Osteoblast (primary cell): Measurements from ENCODE around the gene ZDHHC14. TPM values are rescaled to one million over a fixed set of nuclear protein-coding genes. Genes with fewer than 3 reads are reported as not detected.

Experiments used
- DNase-seq: peaks from one replicate; pipeline ENCODE4 v3.0.0; 2011; ENCODE audit warnings: low spot score, mixed read lengths; ENCODE audit not compliant: insufficient read length; ENCODE audit errors: missing footprints
- H2AFZ ChIP-seq: 2 replicates; pipeline ENCODE4 v1.6.0; 2011; ENCODE audit warnings: mild to moderate bottlenecking, low read length
- H3K27ac ChIP-seq: 2 replicates; pipeline ENCODE4 v1.5.1; 2011; ENCODE audit warnings: mild to moderate bottlenecking, low read depth, low read length, moderate library complexity
- H3K27me3 ChIP-seq: 2 replicates; pipeline ENCODE4 v1.6.0; 2012; ENCODE audit warnings: mild to moderate bottlenecking, control low read depth, inconsistent platforms, low read length, moderate library complexity; ENCODE audit not compliant: insufficient read depth
- H3K36me3 ChIP-seq: 2 replicates; pipeline ENCODE4 v1.5.1; 2011; ENCODE audit warnings: mild to moderate bottlenecking, low read length, control low read depth, moderate library complexity; ENCODE audit not compliant: insufficient read depth
- H3K4me1 ChIP-seq: 2 replicates; pipeline ENCODE4 v1.5.1; 2011; ENCODE audit warnings: mild to moderate bottlenecking, low read length, control low read depth, moderate library complexity; ENCODE audit not compliant: insufficient read depth
- H3K4me2 ChIP-seq: 2 replicates; pipeline ENCODE4 v1.6.0; 2011; ENCODE audit warnings: mild to moderate bottlenecking, low read length; ENCODE audit not compliant: insufficient read depth
- H3K4me3 ChIP-seq: fragments of 200-600 bp; sonication (generic); 3 replicates; pipeline ENCODE4 v1.5.1; 2012; ENCODE audit warnings: mild to moderate bottlenecking, low read length, inconsistent platforms; ENCODE audit not compliant: insufficient read depth
- H3K79me2 ChIP-seq: 2 replicates; pipeline ENCODE4 v1.6.0; 2012; ENCODE audit warnings: mild to moderate bottlenecking, low read length, control low read depth, inconsistent platforms; ENCODE audit not compliant: insufficient read depth
- H3K9me3 ChIP-seq: 2 replicates; pipeline ENCODE4 v1.5.1; 2011; ENCODE audit warnings: low read depth, low read length, control low read depth
- H4K20me1 ChIP-seq: 2 replicates; pipeline ENCODE4 v1.6.0; 2012; ENCODE audit warnings: mild to moderate bottlenecking, low read length, control low read depth; ENCODE audit not compliant: insufficient read depth
- total RNA-seq: library from RNA; depleted of rRNA; stranded (reverse); fragments of >200 nt; gene quantifications from 2 replicates; pipeline ENCODE4 v1.2.3, GENCODE V29; 2012
- TF ChIP-seq, protein P1 (sequence below): IDR thresholded peaks from 2 replicates; pipeline ENCODE4 v1.5.1; 2011; ENCODE audit warnings: mild to moderate bottlenecking, low read depth, low read length, moderate library complexity; ENCODE audit errors: extremely low read depth

ZDHHC14 gene
- total RNA-seq, 1 donor, result 1.4 TPM

DNA sequence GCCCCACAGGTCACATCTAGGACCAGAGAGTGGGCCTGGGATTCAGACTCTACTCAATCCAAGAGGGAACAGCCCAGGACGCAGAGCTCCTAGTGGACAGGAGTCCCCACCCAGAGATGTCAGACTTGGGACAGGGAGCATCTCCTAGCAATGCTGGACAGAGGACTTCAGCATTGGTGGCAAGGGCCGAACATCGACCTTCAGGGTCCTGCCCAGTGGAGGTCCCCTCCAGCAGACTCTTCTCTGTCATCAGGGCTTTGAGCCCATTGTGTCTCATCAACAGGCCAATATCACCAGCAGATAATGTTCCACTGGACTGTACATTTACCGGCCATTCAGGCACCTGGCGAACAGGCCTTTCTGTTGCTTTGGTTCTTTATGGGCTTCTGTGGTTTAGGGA, 282.3 kb downstream of the ZDHHC14 start:
- H3K4me3 ChIP-seq, result no peak overlapping the region
- no peak overlapping the region for H3K27ac ChIP-seq
- H3K36me3 ChIP-seq, result no peaks in the 10 kb centered on the region
- H4K20me1 ChIP-seq, result no peaks in the 10 kb centered on the region
- H3K27me3 ChIP-seq, result no peaks in the 10 kb centered on the region
- H3K4me1 ChIP-seq, result peaks cover 12% of the 10 kb centered on the region
- H3K79me2 ChIP-seq, result no peaks in the 10 kb centered on the region
- H2AFZ ChIP-seq, result no peak overlapping the region
- TF ChIP-seq, protein P1, sequence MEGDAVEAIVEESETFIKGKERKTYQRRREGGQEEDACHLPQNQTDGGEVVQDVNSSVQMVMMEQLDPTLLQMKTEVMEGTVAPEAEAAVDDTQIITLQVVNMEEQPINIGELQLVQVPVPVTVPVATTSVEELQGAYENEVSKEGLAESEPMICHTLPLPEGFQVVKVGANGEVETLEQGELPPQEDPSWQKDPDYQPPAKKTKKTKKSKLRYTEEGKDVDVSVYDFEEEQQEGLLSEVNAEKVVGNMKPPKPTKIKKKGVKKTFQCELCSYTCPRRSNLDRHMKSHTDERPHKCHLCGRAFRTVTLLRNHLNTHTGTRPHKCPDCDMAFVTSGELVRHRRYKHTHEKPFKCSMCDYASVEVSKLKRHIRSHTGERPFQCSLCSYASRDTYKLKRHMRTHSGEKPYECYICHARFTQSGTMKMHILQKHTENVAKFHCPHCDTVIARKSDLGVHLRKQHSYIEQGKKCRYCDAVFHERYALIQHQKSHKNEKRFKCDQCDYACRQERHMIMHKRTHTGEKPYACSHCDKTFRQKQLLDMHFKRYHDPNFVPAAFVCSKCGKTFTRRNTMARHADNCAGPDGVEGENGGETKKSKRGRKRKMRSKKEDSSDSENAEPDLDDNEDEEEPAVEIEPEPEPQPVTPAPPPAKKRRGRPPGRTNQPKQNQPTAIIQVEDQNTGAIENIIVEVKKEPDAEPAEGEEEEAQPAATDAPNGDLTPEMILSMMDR, result no peak
- H3K9me3 ChIP-seq, result no peaks in the 10 kb centered on the region
- DNase-seq, result no peak
- H3K4me2 ChIP-seq, result no peak overlapping the region

DNA sequence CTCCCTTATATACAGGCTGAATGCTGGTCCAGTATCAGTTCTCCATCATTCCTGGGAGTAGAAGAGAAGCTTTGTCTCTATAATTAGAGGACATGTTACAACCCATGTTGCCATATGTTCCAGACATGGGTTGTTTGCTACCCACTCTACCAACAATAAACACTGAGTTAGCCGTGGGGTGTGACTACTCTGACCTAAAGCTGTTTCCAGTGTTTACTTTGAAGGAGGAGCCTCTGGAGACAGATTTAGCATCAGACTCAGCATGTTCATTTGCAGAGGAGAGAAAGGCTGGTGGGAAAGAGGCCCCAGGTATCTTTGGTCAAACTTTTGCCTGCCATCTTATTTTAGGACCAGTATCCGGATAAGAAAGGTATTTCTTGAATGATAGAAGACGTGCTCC, 284.2 kb downstream of the ZDHHC14 start:
- TF ChIP-seq, protein P1, result no peak
- no peaks in the 10 kb centered on the region for H3K36me3 ChIP-seq
- no peak overlapping the region for H3K27ac ChIP-seq
- no peaks in the 10 kb centered on the region for H4K20me1 ChIP-seq
- H3K4me3 ChIP-seq, result no peak overlapping the region
- H3K79me2 ChIP-seq, result no peaks in the 10 kb centered on the region
- H3K4me1 ChIP-seq, result peaks cover 21% of the 10 kb centered on the region
- no peaks in the 10 kb centered on the region for H3K27me3 ChIP-seq
- no peak overlapping the region for H3K4me2 ChIP-seq
- no peaks in the 10 kb centered on the region for H3K9me3 ChIP-seq
- no peak for DNase-seq
- no peak overlapping the region for H2AFZ ChIP-seq

DNA sequence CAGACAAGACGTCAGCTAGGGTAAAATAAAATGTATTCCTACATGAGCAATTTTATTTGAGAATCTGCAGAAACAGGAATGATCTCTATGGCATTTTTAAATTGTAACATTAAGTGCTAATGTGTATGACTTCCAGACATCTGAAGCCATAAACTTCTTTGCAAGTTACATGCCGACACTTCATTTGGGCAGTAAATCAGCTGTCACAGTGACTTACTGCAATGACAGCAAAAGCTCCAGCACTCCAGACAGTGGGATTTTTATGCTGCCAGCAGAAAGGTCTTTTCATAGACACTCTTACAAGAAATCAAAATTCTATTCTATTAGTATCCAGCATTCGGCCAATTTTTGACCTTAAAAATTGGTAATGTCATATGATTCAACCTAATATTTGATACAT, 285.7 kb downstream of the ZDHHC14 start:
- TF ChIP-seq, protein P1, result no peak
- no peaks in the 10 kb centered on the region for H3K27me3 ChIP-seq
- no peaks in the 10 kb centered on the region for H4K20me1 ChIP-seq
- H2AFZ ChIP-seq, result no peak overlapping the region
- H3K36me3 ChIP-seq, result no peaks in the 10 kb centered on the region
- H3K79me2 ChIP-seq, result no peaks in the 10 kb centered on the region
- DNase-seq, result no peak
- no peak overlapping the region for H3K4me3 ChIP-seq
- H3K4me2 ChIP-seq, result peak overlapping the region; percentile 64
- H3K27ac ChIP-seq, result no peak overlapping the region
- H3K4me1 ChIP-seq, result peaks cover 21% of the 10 kb centered on the region
- no peaks in the 10 kb centered on the region for H3K9me3 ChIP-seq

DNA sequence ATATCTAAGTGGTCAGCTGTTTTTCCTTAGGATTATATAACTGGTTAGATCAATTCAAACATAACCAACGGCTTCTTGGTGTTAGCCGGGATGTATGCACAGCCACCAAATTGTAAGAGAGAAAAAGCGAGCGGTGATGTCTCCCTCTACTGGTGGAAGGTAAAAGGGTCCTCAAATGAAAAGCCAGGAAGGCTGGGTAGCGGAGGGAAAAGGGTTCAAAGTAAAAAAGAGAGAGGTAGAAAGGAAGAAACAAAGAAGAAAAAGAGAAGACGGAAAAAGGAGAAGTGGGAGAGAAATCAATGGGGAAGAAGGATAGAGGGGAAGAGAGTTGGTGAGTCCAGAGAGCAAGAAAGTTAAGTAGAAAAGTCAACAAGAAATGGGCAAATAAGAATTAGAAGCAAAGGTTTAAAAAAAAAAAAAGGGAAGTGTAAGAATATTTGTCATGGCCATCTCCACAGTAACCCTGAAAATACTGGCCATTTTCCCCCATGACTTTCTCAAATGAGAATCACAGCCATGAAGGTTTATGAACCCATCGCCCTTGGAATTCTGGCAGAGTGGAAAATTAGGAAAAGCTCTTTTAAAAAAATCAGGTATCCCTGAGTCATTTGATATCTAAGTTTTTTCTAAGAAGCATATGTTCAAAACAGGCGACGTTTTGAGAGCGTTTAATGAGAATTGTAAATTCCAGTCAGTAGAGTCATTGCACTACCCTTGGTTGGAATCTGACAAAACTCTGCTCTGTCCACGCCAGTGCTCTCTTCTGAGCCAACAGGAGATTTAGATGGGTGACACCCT, 286.4 kb downstream of the ZDHHC14 start:
- Histone ChIP-seq H3K4me3 (no peak overlapping the region), H3K9me3 (no peaks in the 10 kb centered on the region), H3K4me1 (peaks cover 21% of the 10 kb centered on the region), H2AFZ (peak overlapping the region; percentile 33), H3K4me2 (peak overlapping the region; percentile 64), H3K79me2 (no peaks in the 10 kb centered on the region), H4K20me1 (no peaks in the 10 kb centered on the region), H3K36me3 (no peaks in the 10 kb centered on the region), H3K27ac (peak overlapping the region; percentile 46), H3K27me3 (no peaks in the 10 kb centered on the region)
- TF ChIP-seq, protein P1, result peak; percentile 90
- peak; percentile 93 for DNase-seq
